ENCODE data around the gene ELF2.

ELF2 gene

DNA sequence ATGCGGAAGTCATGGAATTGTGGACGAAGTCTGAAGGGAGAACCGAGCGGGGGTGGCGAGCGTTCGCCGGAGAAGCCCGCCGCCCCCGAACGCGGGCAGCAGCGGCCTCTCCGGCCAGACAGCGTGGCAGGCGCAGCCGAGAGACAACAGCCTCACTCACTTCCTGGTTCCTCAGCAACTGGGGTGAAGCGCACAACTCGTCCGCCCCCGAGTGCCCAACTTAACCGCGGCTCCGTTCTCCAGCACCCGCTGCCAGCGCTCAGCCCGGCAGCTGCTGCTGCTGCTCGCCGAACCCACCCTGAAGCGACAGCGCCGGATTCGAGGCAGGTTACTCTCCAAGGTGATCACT lies 93.4 kb downstream of the ELF2 start:
- H3K36me3 ChIP-seq = no peaks in the 10 kb centered on the region
- no peaks in the 10 kb centered on the region for H3K9me3 ChIP-seq
- peaks cover 38 to 40% of the 10 kb centered on the region in 2 experiments for H3K4me1 ChIP-seq (ENCODE audit: control insufficient read depth in 1 of 2, insufficient read depth in 1 of 2, low read depth in 1 of 2, low read length in 1 of 2)
- H3K27me3 ChIP-seq = no peaks in the 10 kb centered on the region
- H3K27ac ChIP-seq = peak overlapping the region; percentile 92
- H3K4me3 ChIP-seq (ENCODE audit: low read depth in 1 of 2, low read length in 1 of 2) = peak overlapping the region; percentile 70 to 78
- TF ChIP-seq, protein P1, sequence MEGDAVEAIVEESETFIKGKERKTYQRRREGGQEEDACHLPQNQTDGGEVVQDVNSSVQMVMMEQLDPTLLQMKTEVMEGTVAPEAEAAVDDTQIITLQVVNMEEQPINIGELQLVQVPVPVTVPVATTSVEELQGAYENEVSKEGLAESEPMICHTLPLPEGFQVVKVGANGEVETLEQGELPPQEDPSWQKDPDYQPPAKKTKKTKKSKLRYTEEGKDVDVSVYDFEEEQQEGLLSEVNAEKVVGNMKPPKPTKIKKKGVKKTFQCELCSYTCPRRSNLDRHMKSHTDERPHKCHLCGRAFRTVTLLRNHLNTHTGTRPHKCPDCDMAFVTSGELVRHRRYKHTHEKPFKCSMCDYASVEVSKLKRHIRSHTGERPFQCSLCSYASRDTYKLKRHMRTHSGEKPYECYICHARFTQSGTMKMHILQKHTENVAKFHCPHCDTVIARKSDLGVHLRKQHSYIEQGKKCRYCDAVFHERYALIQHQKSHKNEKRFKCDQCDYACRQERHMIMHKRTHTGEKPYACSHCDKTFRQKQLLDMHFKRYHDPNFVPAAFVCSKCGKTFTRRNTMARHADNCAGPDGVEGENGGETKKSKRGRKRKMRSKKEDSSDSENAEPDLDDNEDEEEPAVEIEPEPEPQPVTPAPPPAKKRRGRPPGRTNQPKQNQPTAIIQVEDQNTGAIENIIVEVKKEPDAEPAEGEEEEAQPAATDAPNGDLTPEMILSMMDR (IDR thresholded peaks at IDR 0.05) = no peak

DNA sequence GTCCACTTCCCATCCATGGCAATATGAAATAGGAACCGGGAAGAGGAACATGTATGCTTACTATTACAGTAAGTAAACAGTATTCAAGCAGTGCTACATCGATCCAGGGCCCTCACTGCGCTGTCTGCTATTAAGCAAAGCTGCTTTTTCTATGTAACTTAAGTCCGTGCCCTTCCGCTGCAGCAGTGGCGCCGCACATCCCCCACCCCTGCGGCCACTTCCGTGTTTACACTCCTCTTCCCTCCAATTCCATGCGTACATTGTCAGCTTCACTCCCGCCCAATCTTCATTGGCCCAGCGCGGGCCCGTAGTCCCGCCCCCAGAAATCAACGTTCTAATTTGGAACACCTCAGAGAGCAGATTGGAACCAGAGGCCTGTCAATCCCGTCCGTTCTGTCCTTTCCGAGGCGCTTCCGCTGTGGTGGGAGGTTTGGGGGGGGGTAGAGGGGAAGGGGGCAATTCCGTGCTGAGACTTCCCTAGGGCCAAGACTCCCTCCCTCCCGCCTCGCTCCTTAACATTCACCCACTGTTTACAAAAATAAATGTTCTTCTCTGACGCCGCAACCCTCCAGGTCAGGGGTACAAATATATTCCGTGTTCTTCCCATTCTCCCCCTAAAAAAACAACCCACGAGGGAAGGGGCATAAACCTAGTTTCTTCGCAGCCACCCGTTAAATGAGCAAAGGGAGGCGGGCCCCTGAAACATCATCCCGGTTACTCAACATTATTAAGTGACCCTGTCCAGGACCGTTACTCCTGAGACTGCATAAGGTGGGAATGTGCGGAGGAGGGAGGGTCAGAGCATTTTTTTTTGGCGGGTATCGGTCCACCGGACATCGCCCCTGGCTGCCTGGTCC lies 94.0 kb downstream of the ELF2 start:
- Histone ChIP-seq H3K4me3 (ENCODE audit: low read depth in 1 of 2, low read length in 1 of 2) (peak overlapping the region; percentile 70 to 78), H3K4me1 (ENCODE audit: control insufficient read depth in 1 of 2, insufficient read depth in 1 of 2, low read depth in 1 of 2, low read length in 1 of 2) (peaks cover 38 to 40% of the 10 kb centered on the region in 2 experiments), H3K9me3 (no peaks in the 10 kb centered on the region), H3K27ac (peak overlapping the region; percentile 92), H3K27me3 (no peaks in the 10 kb centered on the region), H3K36me3 (no peaks in the 10 kb centered on the region)
- TF ChIP-seq, protein P1 (IDR thresholded peaks at IDR 0.05) = peak; percentile 17

DNA sequence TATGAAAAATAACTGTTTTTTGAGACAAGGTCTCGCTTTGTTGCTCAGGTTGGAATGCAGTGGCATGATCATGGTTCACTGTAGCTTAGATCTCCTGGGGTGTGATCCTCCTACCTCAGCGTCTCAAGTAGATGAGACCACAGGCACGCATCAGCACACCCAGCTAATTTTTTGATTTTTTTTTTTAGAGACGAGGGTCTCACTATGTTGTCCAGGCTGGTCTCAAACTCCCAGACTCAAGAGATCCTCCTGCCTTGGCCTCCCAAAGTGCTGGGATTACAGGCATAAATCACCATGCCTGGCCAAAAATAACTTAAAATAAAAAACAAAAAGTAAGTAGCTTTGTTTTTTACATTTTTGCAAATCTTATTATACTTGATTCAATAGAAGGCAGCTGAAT lies 98.1 kb downstream of the ELF2 start:
- Histone ChIP-seq H3K27ac (no peak overlapping the region), H3K27me3 (no peaks in the 10 kb centered on the region), H3K9me3 (no peaks in the 10 kb centered on the region), H3K4me1 (ENCODE audit: control insufficient read depth in 1 of 2, insufficient read depth in 1 of 2, low read depth in 1 of 2, low read length in 1 of 2) (peaks cover 37 to 45% of the 10 kb centered on the region in 2 experiments), H3K4me3 (ENCODE audit: low read depth in 1 of 2, low read length in 1 of 2) (no peak overlapping the region), H3K36me3 (peaks cover 5% of the 10 kb centered on the region)
- TF ChIP-seq, protein P1 (IDR thresholded peaks at IDR 0.05) = no peak

DNA sequence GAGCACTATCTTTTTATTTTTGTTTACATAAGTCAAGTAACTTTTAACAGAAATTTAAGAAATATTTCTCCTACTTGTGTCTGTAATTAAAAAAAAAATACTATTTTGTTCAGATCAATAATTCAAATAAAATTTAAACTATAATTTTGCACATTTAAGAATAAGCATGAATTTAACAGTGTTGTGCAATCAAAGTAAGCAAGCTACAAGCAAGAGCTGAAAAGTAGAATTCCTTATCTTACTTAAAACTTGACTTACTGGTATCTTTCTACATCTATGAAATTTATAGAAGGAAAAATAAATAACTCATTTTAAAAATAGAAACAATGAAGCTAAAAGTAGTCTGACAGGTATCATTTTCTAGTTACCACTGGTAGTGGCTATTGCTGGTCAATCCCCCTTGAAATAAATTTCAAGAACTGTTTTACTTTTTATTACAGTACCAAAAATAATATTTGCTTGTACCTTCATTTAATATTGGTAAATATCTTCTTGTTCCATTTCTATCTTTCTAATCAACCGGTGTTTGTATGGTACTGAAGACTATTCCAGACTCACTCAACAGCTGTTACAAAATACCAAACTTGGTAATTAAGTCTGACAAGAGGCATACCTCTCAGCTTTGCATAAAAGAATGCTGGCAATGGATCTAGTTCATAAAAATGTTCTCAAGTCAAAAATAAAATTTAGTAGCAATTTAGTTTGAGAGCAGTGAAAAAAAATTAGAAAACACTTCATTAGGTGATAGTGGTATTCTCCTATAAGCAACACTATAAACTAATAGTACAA lies 99.3 kb downstream of the ELF2 start:
- H3K9me3 ChIP-seq = no peaks in the 10 kb centered on the region
- H3K36me3 ChIP-seq = peaks cover 11% of the 10 kb centered on the region
- TF ChIP-seq, protein P1 (IDR thresholded peaks at IDR 0.05) = no peak
- peaks cover 26 to 39% of the 10 kb centered on the region in 2 experiments for H3K4me1 ChIP-seq (ENCODE audit: control insufficient read depth in 1 of 2, insufficient read depth in 1 of 2, low read depth in 1 of 2, low read length in 1 of 2)
- no peak overlapping the region for H3K4me3 ChIP-seq (ENCODE audit: low read depth in 1 of 2, low read length in 1 of 2)
- no peaks in the 10 kb centered on the region for H3K27me3 ChIP-seq
- H3K27ac ChIP-seq = no peak overlapping the region

DNA sequence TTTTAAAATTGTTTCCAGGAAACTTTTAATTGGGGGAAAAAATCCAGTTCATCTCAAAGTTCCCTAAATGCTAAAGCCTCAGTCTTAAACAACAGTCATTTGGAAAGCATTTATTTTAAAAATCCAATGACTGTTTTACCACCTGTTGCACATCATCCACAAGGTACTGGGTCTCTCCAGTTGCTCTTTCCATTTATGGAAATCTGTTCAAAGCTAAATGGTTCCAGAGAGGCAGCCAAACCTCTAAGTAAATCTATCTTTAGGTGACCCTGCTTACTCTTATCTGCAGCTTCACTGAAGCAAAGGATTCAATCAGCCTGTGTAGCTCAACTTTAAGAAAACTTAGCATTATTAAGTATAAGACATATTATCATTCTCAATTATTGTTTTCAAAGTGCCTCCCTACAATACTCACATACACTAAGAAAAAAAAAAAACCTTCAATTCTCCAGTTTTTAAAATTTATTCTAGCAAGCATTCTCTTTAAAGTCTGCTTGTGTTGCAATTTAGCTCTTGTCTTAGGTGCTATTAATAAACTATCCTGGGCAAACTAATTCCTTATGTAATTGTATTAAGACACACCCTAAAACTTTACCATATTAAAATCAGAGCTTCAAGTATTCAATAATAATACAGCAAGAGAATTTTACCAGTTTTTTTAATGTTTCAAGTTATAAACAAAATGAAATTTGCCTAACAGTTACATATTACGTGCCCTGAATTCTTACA lies 100.8 kb downstream of the ELF2 start:
- H3K27me3 ChIP-seq = no peaks in the 10 kb centered on the region
- H3K9me3 ChIP-seq = no peaks in the 10 kb centered on the region
- TF ChIP-seq, protein P1 (IDR thresholded peaks at IDR 0.05) = no peak
- H3K27ac ChIP-seq = peak overlapping the region; percentile 6
- H3K4me1 ChIP-seq (ENCODE audit: control insufficient read depth in 1 of 2, insufficient read depth in 1 of 2, low read depth in 1 of 2, low read length in 1 of 2) = peaks cover 12 to 23% of the 10 kb centered on the region in 2 experiments
- no peak overlapping the region for H3K4me3 ChIP-seq (ENCODE audit: low read depth in 1 of 2, low read length in 1 of 2)
- peaks cover 27% of the 10 kb centered on the region for H3K36me3 ChIP-seq
